GM19452 (cell line): Measurements from ENCODE around the gene TLCD3A.
"Not testable (repeated sequence)": the region's sequence is repeated elsewhere in the genome, so short reads cannot be mapped to it uniquely, and the experiment has no call there.

ENCODE experiments used
- ATAC-seq: cut with Tn5 transposase; IDR thresholded peaks from one replicate; pipeline ENCODE4 v1.9.1; 2021; ENCODE audit not compliant: unreplicated experiment

Gene TLCD3A

DNA sequence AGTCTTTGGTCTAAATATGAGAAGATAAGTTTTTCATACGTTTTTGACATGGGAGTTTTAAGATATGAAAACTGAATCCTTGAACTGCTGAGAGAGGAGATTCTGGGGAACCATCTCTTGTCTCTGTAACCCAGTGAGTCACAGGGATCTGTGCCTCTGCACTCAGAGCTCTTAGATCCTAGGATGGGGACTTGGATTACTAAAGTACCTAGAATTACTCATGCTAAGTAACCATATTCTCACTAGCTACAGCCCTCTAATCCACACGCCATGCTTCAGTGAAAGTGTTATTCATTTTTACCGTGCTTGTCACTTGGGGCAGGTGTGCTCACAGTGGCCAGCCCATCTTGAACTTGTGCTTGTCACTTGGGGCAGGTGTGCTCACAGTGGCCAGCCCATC, 51.7 kb downstream of the TLCD3A start:
- no peak for ATAC-seq

DNA sequence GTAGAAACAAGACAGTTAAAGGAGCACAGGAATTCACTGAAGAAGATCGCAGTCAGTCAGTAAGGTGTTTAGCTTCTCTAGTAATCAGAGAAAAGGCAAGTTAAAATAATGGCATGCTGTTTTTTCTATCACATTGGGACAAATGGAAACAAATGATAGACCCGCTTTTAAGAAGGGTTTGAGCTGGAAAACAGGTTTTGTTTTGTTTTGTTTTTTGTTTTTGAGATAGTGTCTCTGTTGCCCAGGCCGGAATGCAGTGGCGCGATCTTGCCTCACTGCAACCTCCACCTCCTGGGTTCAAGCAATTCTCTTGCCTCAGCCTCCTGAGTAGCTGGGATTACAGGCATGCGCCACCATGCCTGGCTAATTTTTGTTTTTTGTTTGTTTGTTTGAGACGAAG, 53.5 kb downstream of the TLCD3A start:
- not testable (repeated sequence) for ATAC-seq

- ATAC-seq, result no peak
These were observed 55.3 kb downstream of the TLCD3A start for GRCh38 chr17:787641-788221.

GRCh38 chr17:788551-788950, 56.2 kb downstream of the TLCD3A start:
- no peak for ATAC-seq

- no peak for ATAC-seq
These were observed 56.9 kb downstream of the TLCD3A start for GRCh38 chr17:789160-789840.

- not testable (repeated sequence) for ATAC-seq
These were observed 57.8 kb downstream of the TLCD3A start for GRCh38 chr17:789931-790873.

DNA sequence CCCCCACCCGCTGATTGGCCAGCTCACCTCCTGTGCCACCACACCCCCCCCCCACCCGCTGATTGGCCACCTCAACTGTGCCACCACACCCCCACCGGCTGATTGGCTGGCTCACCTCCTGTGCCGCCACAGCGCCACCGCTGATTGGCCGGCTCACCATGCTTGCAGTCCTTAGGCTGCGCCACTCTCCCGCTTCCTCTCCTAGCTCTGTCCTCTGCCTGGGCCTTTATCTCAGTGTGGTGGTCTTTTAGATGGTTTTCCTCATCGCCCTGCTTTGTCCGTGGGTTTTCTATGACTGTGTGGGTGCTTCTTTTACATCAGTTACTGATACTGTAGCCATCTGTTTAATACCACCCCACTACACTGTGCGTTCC, 58.5 kb downstream of the TLCD3A start:
- ATAC-seq, result not testable (repeated sequence)

DNA sequence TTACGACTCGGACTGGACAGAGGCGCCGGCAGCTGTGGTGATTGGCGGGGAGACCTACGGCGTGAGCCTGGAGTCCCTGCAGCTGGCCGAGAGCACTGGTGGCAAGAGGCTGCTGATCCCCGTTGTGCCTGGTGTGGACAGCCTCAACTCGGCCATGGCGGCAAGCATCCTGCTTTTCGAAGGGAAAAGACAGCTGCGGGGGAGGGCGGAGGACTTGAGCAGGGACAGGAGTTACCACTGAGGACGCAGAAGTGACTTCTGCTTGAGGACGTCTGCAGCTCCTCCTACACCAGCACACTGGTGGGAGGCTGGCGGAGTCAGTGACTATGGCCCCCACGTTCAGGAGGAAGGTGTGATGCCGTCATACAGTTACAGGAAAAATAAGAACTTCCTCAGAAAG, 59.4 kb downstream of the TLCD3A start:
- ATAC-seq, result no peak

DNA sequence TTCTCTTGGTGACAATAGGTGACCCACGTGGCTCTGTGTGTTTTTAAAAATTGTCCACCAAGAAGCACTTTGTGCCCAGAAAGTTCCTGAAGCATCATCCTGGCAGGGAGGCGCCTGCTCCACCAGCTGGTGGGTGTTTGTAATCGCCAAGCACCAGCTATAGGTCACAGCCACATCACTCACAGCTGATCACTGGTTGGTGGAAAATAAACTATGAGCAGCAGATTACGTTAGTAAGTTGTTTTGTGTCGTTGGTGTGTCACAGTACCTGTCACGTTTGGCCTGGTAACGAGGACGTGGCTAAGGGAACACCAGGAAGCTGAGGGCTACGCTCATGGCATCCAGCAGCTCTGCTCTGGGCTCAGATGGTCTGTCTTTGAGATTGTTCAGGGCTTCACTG, 59.9 kb downstream of the TLCD3A start:
- no peak for ATAC-seq
